MCF 10A (cell line): ENCODE measurements around the gene MRPL38. TPM values are rescaled to one million over a fixed set of nuclear protein-coding genes. Genes with fewer than 3 reads are reported as not detected.

Experiments
- BruUV-seq: library from RNA; stranded (reverse); fragments of 400-500 nt; replicated peaks from 2 replicates; lab custom pipeline; 2021; lab: Mats Ljungman, UMichigan
- CTCF ChIA-PET: fragments of 300-600 bp; sonication (Branson Sonifier 250); formaldehyde crosslinking; extraction: SDS; loops from one replicate; lab custom pipeline; 2021; ENCODE audit warnings: antibody characterized with exemption, inconsistent platforms; lab: Yijun Ruan, JAX
- POLR2A ChIA-PET: fragments of 300-600, 350-650 bp; sonication (Branson Sonifier 250); formaldehyde crosslinking; extraction: SDS; loops from one replicate; lab custom pipeline; 2020; ENCODE audit warnings: antibody characterized with exemption, inconsistent platforms; lab: Yijun Ruan, JAX
- DNase-seq: peaks from one replicate; pipeline ENCODE4 v3.0.0-alpha.2; 2018; ENCODE audit not compliant: unreplicated experiment
- H3K27ac Mint-ChIP-seq: one replicate; pipeline ENCODE4 v1.8.0; 2022; ENCODE audit warnings: mild to moderate bottlenecking, low read depth, mixed read lengths; ENCODE audit not compliant: unreplicated experiment
- H3K27me3 Mint-ChIP-seq: one replicate; pipeline ENCODE4 v1.8.0; 2022; ENCODE audit warnings: mixed read lengths; ENCODE audit not compliant: insufficient read depth, unreplicated experiment
- H3K36me3 Mint-ChIP-seq: one replicate; pipeline ENCODE4 v1.8.0; 2022; ENCODE audit warnings: mild to moderate bottlenecking, moderate library complexity, mixed read lengths; ENCODE audit not compliant: insufficient read depth, unreplicated experiment
- H3K4me1 Mint-ChIP-seq: one replicate; pipeline ENCODE4 v1.8.0; 2022; ENCODE audit warnings: mixed read lengths; ENCODE audit not compliant: insufficient read depth, unreplicated experiment
- H3K4me3 Mint-ChIP-seq: one replicate; pipeline ENCODE4 v1.8.0; 2022; ENCODE audit warnings: mild to moderate bottlenecking, moderate library complexity, mixed read lengths; ENCODE audit not compliant: unreplicated experiment
- H3K9me3 Mint-ChIP-seq: one replicate; pipeline ENCODE4 v1.8.0; 2022; ENCODE audit warnings: mixed read lengths; ENCODE audit not compliant: unreplicated experiment
- CTCF ChIP-seq: fragments of 200-600 bp; IDR thresholded peaks from one replicate; pipeline ENCODE4 v1.8.0; 2022; ENCODE audit warnings: antibody characterized with exemption, mild to moderate bottlenecking; ENCODE audit not compliant: unreplicated experiment
- intact Hi-C: fragments of 100-400 bp; cut with micrococcal nuclease; formaldehyde crosslinking; loops from 2 replicates; pipeline ENCODE4 v1.14.1; 2022
- total RNA-seq: library from RNA; stranded (reverse); gene quantifications from 2 replicates; pipeline ENCODE4 v1.2.3, GENCODE V29; 2022

MRPL38 gene
- total RNA-seq, 1 experiment from 2014 or later = 111 TPM

- TF ChIP-seq CTCF = no peak
- Mint-ChIP-seq H3K36me3 (peaks cover 28% of the 10 kb centered on the region), H3K4me1 (peaks cover 14% of the 10 kb centered on the region), H3K4me3 (peak overlapping the region; percentile 86), H3K27ac (peak overlapping the region; percentile 89), H3K27me3 (no peaks in the 10 kb centered on the region), H3K9me3 (no peaks in the 10 kb centered on the region)
- ChIA-PET POLR2A (interaction anchor here (0.6 to 6.7 kb wide), 12 partner anchors 8 to 598 kb away, joined by 3 to 164 read pairs (median 12); partner anchors contain the start of genes GALK1, MRPL38, TRIM65 and UNK), CTCF (interaction anchor here (0.7 to 4.6 kb wide), 8 partner anchors 14 to 196 kb away, joined by 3 to 36 read pairs (median 6); partner anchors contain the start of genes TRIM65 and WBP2)
- BruUV-seq = no TSS peak
- DNase-seq = peak; percentile 92
- intact Hi-C loops = loop anchor here (2.0 kb wide), 1 partner anchor 97 kb away; a partner anchor contains a TSS
These were observed 28.8 kb downstream of the MRPL38 start for GRCh38 chr17:75875940-75876189.

- intact Hi-C loops = no loop called here
- no peaks in the 10 kb centered on the region for H3K27me3 Mint-ChIP-seq
- H3K4me3 Mint-ChIP-seq = peak overlapping the region; percentile 86
- POLR2A ChIA-PET = interaction anchor here (0.6 to 6.7 kb wide), 12 partner anchors 7 to 597 kb away, joined by 3 to 164 read pairs (median 10); partner anchors contain the start of genes MRPL38, TRIM65, UNK and WBP2
- CTCF ChIA-PET = interaction anchor here (0.6 to 4.6 kb wide), 9 partner anchors 13 to 605 kb away, joined by 3 to 36 read pairs (median 5); partner anchors contain the start of genes MIF4GD, TRIM65 and WBP2
- no peaks in the 10 kb centered on the region for H3K9me3 Mint-ChIP-seq
- BruUV-seq = no TSS peak
- peak overlapping the region; percentile 89 for H3K27ac Mint-ChIP-seq
- peaks cover 19% of the 10 kb centered on the region for H3K4me1 Mint-ChIP-seq
- TF ChIP-seq CTCF = no peak
- H3K36me3 Mint-ChIP-seq = peaks cover 28% of the 10 kb centered on the region
- DNase-seq = no peak
These were observed 29.3 kb downstream of the MRPL38 start for GRCh38 chr17:75875182-75875939.

- no peak for TF ChIP-seq CTCF
- Mint-ChIP-seq H3K9me3 (no peaks in the 10 kb centered on the region), H3K27me3 (no peaks in the 10 kb centered on the region), H3K4me3 (no peak overlapping the region), H3K36me3 (peaks cover 31% of the 10 kb centered on the region), H3K27ac (no peak overlapping the region), H3K4me1 (peaks cover 24% of the 10 kb centered on the region)
- intact Hi-C loops = no loop called here
- BruUV-seq = TSS peak; percentile 26
- POLR2A ChIA-PET = interaction anchor here (0.7 to 6.7 kb wide), 10 partner anchors 19 to 206 kb away, joined by 3 to 164 read pairs (median 33); partner anchors contain the start of genes MRPL38, TRIM65, UNK and WBP2
- CTCF ChIA-PET = interaction anchor here (0.6 to 1.2 kb wide), 2 partner anchors 13 to 357 kb away, joined by 4 to 6 read pairs; no protein-coding TSS in a partner anchor
- DNase-seq = no peak
These were observed 30.1 kb downstream of the MRPL38 start for GRCh38 chr17:75874323-75875181.
